DOHH2 (cell line): ENCODE results near the gene MED25.

ENCODE experiments used
- H3F3A ChIP-seq: fragments of 200-600 bp; sonication (generic), shearing (Covaris generic); 2 replicates; pipeline ENCODE4 v1.6.0; 2016; ENCODE audit warnings: antibody characterized with exemption, mild to moderate bottlenecking; ENCODE audit not compliant: control insufficient read depth, insufficient read depth
- H3K27ac ChIP-seq: fragments of 200-600 bp; sonication (generic); 2 replicates; pipeline ENCODE4 v1.5.1; 2014; ENCODE audit warnings: low read depth, mild to moderate bottlenecking, low read length, moderate library complexity
- H3K27me3 ChIP-seq: fragments of 200-600 bp; sonication (generic); 2 replicates; pipeline ENCODE4 v1.6.1; 2014; ENCODE audit warnings: mild to moderate bottlenecking, low read length, mixed read lengths; ENCODE audit not compliant: control insufficient read depth
- H3K36me3 ChIP-seq: fragments of 200-600 bp; sonication (generic); 2 replicates; pipeline ENCODE4 v1.6.1; 2014; ENCODE audit warnings: mild to moderate bottlenecking, low read length, moderate library complexity, mixed read lengths; ENCODE audit not compliant: control insufficient read depth
- H3K4me1 ChIP-seq: fragments of 200-600 bp; sonication (generic); 2 replicates; pipeline ENCODE4 v1.6.1; 2014; ENCODE audit warnings: mild to moderate bottlenecking, low read length, mixed read lengths; ENCODE audit not compliant: control insufficient read depth
- H3K4me2 ChIP-seq: fragments of 200-600 bp; sonication (generic); 2 replicates; pipeline ENCODE4 v1.6.0; 2014; ENCODE audit warnings: mild to moderate bottlenecking, low read length, moderate library complexity
- H3K4me3 ChIP-seq: fragments of 200-600 bp; sonication (generic); 2 replicates; pipeline ENCODE4 v1.5.1; 2014; ENCODE audit warnings: mild to moderate bottlenecking, low read length, mixed read lengths
- H3K79me2 ChIP-seq: fragments of 200-600 bp; sonication (generic); 2 replicates; pipeline ENCODE4 v1.6.1; 2014; ENCODE audit warnings: mild to moderate bottlenecking, low read length, mixed read lengths; ENCODE audit not compliant: control insufficient read depth
- H3K9me2 ChIP-seq: fragments of 200-600 bp; sonication (generic); replicated peaks from 2 replicates; pipeline ENCODE4 v1.6.1; 2014; ENCODE audit warnings: mild to moderate bottlenecking, low read length, mixed read lengths; ENCODE audit not compliant: control insufficient read depth
- H3K9me3 ChIP-seq: fragments of 200-600 bp; sonication (generic); 2 replicates; pipeline ENCODE4 v1.6.1; 2014; ENCODE audit warnings: antibody characterized with exemption, low read length, mixed read lengths; ENCODE audit not compliant: control insufficient read depth, insufficient read depth
- H4K20me1 ChIP-seq: fragments of 200-600 bp; sonication (generic); 2 replicates; pipeline ENCODE4 v1.6.0; 2014; ENCODE audit warnings: low read depth, mild to moderate bottlenecking, antibody characterized with exemption, low read length, moderate library complexity; ENCODE audit not compliant: control insufficient read depth, insufficient read depth
- CTCF ChIP-seq: fragments of 200-600 bp; sonication (generic); IDR thresholded peaks from one replicate; pipeline ENCODE4 v1.5.1; 2014; ENCODE audit warnings: antibody characterized with exemption, mild to moderate bottlenecking, low read depth, low read length; ENCODE audit not compliant: poor library complexity, severe bottlenecking
- EZH2phosphoT487 ChIP-seq: fragments of 200-600 bp; sonication (generic); IDR thresholded peaks from 2 replicates; pipeline ENCODE4 v1.6.1; 2017; ENCODE audit warnings: borderline replicate concordance, mild to moderate bottlenecking, antibody characterized with exemption, low read length, moderate library complexity, mixed read lengths

The MED25 gene

GRCh38 chr19:49805822-49806619, 12.1 kb upstream of the MED25 start:
- Histone ChIP-seq H3K79me2 (no peaks in the 10 kb centered on the region), H3K4me3 (no peak overlapping the region), H3F3A (no peaks in the 10 kb centered on the region), H3K27ac (no peak overlapping the region), H3K27me3 (no peaks in the 10 kb centered on the region), H3K9me3 (no peaks in the 10 kb centered on the region), H3K36me3 (peaks cover 45% of the 10 kb centered on the region), H3K4me2 (no peak overlapping the region), H3K4me1 (peaks cover 26% of the 10 kb centered on the region), H3K9me2 (no peaks in the 10 kb centered on the region), H4K20me1 (peaks cover 4% of the 10 kb centered on the region)
- TF ChIP-seq CTCF, result no peak
- no peak for TF ChIP-seq EZH2phosphoT487

- Histone ChIP-seq H3F3A (no peaks in the 10 kb centered on the region), H3K36me3 (peaks cover 45% of the 10 kb centered on the region), H3K27ac (no peak overlapping the region), H3K4me3 (no peak overlapping the region), H3K4me1 (peaks cover 26% of the 10 kb centered on the region), H3K9me3 (no peaks in the 10 kb centered on the region), H3K27me3 (no peaks in the 10 kb centered on the region), H3K9me2 (no peaks in the 10 kb centered on the region), H4K20me1 (peaks cover 4% of the 10 kb centered on the region), H3K79me2 (no peaks in the 10 kb centered on the region), H3K4me2 (no peak overlapping the region)
- TF ChIP-seq CTCF, result no peak
- no peak for TF ChIP-seq EZH2phosphoT487
Observed at GRCh38 chr19:49806620-49806959, 11.5 kb upstream of the MED25 start.

GRCh38 chr19:49807058-49807903, 10.8 kb upstream of the MED25 start:
- peaks cover 30% of the 10 kb centered on the region for H3K4me1 ChIP-seq

More at GRCh38 chr19:49807058-49807903, 10.8 kb upstream of the MED25 start:
- Histone ChIP-seq H4K20me1 (peaks cover 4% of the 10 kb centered on the region), H3K4me2 (no peak overlapping the region), H3F3A (0 out of 2 replicates have a peak, but pooled peaks cover 1% of the 10 kb centered on the region), H3K27me3 (no peaks in the 10 kb centered on the region), H3K36me3 (peaks cover 43% of the 10 kb centered on the region), H3K4me3 (no peak overlapping the region), H3K9me2 (no peaks in the 10 kb centered on the region), H3K9me3 (no peaks in the 10 kb centered on the region), H3K27ac (no peak overlapping the region), H3K79me2 (no peaks in the 10 kb centered on the region)
- TF ChIP-seq EZH2phosphoT487 (no peak), CTCF (no peak)
